LNCAP (cell line): ENCODE data around the gene EIPR1.

Source experiments
- TF ChIP-seq, protein P1 (sequence below): fragments of 450-650 bp; IDR thresholded peaks from 2 replicates; pipeline ENCODE4 v1.5.1; 2017; ENCODE audit warnings: mild to moderate bottlenecking

Gene EIPR1

DNA sequence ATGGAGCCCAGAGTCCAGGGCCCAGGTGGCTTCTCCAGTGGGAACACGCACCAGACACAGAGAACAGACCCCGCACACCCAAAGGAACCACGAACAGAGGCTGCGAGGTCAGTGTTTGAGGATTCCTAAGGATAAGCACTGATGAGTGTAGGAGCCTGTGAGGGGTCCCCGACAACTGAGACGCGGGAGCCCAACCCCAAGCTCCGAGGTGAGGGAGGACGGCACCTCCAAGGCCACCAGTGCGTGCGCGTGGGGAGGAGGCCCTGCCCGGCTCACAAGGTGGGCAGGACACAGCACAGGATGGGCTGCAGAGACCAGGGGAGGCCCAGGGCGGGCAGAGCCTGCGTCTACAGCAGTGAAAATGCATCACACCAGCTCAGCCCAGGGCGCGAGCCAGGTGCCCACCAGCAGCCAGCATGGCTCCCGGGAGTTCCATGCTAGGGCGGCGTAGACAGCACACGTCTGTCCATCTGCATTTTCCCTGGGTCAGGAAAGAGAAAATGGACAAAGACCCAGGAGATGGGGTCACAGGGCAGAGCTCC lies 189.1 kb downstream of the EIPR1 start:
- TF ChIP-seq, protein P1, sequence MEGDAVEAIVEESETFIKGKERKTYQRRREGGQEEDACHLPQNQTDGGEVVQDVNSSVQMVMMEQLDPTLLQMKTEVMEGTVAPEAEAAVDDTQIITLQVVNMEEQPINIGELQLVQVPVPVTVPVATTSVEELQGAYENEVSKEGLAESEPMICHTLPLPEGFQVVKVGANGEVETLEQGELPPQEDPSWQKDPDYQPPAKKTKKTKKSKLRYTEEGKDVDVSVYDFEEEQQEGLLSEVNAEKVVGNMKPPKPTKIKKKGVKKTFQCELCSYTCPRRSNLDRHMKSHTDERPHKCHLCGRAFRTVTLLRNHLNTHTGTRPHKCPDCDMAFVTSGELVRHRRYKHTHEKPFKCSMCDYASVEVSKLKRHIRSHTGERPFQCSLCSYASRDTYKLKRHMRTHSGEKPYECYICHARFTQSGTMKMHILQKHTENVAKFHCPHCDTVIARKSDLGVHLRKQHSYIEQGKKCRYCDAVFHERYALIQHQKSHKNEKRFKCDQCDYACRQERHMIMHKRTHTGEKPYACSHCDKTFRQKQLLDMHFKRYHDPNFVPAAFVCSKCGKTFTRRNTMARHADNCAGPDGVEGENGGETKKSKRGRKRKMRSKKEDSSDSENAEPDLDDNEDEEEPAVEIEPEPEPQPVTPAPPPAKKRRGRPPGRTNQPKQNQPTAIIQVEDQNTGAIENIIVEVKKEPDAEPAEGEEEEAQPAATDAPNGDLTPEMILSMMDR: no peak

DNA sequence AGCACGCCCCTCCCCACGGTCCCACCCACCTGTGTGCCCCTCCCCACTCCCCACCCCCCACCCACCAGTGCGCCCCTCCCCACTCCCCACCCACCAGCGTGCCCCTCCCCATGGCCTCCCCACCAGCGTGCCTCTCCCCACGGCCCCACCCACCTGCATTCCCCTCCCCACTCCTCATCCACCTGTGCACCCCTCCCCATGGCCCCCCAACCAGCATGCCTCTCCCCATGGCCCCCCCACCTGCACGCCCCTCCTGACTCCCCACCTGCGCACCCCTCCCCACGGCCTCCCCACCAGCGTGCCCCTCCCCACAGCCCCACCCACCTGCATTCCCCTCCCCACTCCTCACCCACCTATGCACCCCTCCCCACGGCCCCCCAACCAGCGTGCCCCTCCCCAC lies 190.2 kb downstream of the EIPR1 start:
- TF ChIP-seq, protein P1: no peak

DNA sequence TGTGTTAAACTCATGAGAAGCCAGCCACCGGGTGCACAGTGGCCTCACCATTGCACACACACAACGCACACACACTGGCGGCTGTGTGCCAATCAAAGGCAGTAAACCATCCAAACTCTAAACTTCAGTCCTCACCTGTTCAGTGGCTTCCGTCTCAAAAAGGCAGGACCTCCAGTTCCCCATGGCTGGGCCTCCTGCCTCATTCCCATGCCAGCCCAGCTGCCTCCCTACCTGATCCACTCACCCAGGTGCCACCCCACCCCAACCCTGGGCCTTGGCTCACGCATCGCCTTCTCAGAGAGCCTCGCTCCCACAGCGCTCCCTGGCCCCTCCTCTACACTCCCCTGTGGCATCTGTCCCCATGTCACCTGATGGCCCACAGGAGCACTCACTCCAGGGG lies 190.9 kb downstream of the EIPR1 start:
- TF ChIP-seq, protein P1: no peak

DNA sequence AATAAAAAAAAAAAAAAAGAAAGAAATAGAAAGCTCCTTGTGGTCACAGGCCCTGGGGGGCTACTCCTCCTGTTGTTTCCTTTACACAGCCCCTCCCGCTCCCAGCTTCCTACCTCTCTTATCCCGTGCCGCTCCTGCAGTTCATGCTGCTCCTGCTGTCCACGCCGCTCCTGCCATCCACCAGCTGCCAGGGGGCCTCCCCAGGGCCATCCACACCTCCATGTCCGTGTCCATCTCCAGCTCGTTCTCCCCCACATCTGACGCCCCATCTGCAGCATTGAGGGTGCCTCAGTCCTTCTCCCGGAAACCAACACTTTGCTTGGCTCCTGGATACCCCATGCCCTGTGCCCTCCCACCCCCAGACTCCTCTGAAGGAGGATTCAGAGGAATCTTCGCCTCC lies 191.7 kb downstream of the EIPR1 start:
- TF ChIP-seq, protein P1: no peak

DNA sequence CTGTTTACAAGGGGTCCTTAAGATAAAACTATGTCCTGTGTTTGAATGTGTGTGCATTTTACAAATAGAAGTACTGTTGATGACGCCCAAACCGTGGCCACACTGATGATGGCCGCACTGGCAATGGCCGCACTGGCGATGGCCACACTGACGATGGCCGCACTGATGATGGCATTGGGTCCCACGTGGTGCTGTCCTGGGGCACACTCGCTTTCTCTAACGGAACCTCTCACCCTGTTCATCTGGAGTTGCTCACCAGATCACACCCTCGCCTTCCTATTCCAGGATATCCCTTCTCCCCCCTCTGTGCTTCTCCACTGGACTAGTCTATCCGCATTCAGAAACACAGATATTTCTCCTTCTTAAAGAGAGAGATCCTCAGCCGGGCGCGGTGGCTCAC lies 192.4 kb downstream of the EIPR1 start:
- TF ChIP-seq, protein P1: no peak

DNA sequence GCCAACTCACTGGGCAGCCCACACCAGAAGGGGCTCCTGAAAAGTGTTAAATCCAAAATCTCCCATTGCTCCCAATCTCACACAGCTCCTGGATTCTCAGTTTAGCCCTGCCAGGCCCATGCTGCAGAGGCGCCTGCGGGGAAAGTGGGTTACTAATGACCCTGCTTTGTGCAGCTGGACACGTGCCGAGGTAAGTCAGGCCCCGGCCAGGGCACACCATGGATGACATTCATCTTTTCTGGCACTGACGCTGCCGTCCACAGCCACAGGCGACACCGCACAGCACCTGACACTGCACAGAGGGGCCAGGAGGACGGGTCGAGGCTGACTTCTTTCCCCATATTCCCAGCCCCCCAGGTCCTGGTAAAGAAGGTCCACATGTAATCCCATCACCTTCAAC lies 193.5 kb downstream of the EIPR1 start:
- TF ChIP-seq, protein P1: no peak

DNA sequence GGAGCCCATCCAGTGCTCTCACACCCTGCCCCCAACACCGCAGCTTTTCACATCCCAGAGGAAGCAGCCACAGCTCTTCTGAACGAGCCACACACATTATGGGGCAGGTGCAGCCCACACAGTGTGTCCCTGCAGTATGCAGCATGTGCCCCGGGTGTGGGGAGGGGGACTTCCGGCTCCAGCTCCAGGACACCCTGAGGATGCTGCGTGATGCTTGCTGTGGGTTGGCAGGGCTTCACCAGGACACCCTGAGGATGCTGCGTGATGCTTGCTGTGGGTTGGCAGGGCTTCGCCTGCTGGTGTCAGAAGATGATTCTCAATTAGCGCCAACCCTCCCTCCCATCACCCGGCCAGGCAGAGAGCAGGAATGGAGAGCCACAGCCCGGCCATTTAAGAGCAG lies 193.9 kb downstream of the EIPR1 start:
- TF ChIP-seq, protein P1: no peak

DNA sequence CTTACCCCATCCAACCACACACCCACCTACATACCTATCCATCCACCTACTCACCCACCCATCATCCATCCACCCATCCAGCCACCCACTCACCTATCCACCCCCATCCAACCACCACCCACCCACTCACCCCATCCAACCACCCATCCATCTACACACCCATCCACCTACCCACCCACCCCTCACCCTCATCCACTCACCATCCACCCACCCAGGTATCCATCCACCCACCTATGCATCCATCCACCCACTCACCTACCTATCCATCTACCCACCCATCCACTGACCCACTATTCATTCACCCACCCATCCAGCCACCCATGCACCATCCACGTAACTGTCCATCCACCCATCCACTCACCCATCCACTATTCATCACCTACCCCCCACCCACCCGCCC lies 194.8 kb downstream of the EIPR1 start:
- TF ChIP-seq, protein P1: no peak
